ENCODE measurements around the gene SNX3.

DNA sequence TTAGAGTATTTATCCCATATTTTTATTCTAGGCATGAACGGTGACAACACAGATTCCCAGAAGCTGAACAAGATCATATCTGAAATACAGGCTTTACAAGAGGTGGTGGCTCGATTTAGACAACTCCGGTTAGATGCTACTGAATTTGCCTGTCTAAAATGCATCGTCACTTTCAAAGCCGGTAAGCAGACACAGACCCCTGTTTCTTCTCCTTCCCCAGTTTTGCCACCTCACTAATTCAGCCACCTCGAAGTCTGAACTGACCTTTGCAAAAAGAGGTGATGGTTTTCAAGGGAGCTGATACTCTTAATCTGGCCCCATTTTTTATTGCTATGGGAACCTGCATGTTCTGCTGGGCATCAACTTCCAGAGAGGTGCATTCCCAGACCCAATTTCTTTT is 80.1 kb downstream of the SNX3 start:
- TF ChIP-seq, protein P1, sequence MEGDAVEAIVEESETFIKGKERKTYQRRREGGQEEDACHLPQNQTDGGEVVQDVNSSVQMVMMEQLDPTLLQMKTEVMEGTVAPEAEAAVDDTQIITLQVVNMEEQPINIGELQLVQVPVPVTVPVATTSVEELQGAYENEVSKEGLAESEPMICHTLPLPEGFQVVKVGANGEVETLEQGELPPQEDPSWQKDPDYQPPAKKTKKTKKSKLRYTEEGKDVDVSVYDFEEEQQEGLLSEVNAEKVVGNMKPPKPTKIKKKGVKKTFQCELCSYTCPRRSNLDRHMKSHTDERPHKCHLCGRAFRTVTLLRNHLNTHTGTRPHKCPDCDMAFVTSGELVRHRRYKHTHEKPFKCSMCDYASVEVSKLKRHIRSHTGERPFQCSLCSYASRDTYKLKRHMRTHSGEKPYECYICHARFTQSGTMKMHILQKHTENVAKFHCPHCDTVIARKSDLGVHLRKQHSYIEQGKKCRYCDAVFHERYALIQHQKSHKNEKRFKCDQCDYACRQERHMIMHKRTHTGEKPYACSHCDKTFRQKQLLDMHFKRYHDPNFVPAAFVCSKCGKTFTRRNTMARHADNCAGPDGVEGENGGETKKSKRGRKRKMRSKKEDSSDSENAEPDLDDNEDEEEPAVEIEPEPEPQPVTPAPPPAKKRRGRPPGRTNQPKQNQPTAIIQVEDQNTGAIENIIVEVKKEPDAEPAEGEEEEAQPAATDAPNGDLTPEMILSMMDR (conservative IDR thresholded peaks at IDR 0.05; ENCODE audit: low read length): no peak
- TF ChIP-seq EZH2phosphoT487 (IDR thresholded peaks at IDR 0.05; ENCODE audit: borderline replicate concordance, low read depth, low read length): no peak
